Measurements from ENCODE around the gene TNS1. TPM values are rescaled to one million over a fixed set of nuclear protein-coding genes. Genes with fewer than 3 reads are reported as not detected.
A peak's percentile ranks its signal among the peaks of the same experiment; 100 is the strongest.

Gene TNS1
- total and polyA plus RNA-seq, 2 donors from 2014 or later: 44.8 to 471 TPM

- intact Hi-C loops (cut with DNase I): no loop called here
- Histone ChIP-seq H3K36me3 (ENCODE audit: control insufficient read depth in 2 of 3, insufficient read depth in 3 of 3, low read length in 3 of 3) (peaks cover 2 to 91% (median 49%) of the 10 kb centered on the region in 3 donors), H3K4me1 (ENCODE audit: control insufficient read depth in 2 of 3, insufficient read depth in 2 of 3, low read depth in 1 of 3, low read length in 3 of 3) (peaks cover 0 to 30% (median 27%) of the 10 kb centered on the region in 3 donors), H3K9me3 (ENCODE audit: control insufficient read depth in 2 of 3, insufficient read depth in 1 of 3, low read length in 3 of 3) (no peaks in the 10 kb centered on the region), H3K9ac (ENCODE audit: low read length in 3 of 3) (no peak overlapping the region), H3K27me3 (ENCODE audit: control insufficient read depth, insufficient read depth, low read length) (no peaks in the 10 kb centered on the region), H3K4me3 (ENCODE audit: low read length in 3 of 3) (no peak overlapping the region), H3K27ac (ENCODE audit: low read depth in 2 of 2, low read length in 2 of 2) (peak overlapping the region; percentile 59 to 78)
- TF ChIP-seq CTCF (IDR thresholded peaks at IDR 0.05; ENCODE audit: borderline replicate concordance, extremely low read depth, insufficient read depth): no peak
- FAIRE-seq: no peak
- peak in 1 of 5 donors; percentile 10 for DNase-seq
These were observed 127.1 kb downstream of the TNS1 start for GRCh38 chr2:217875556-217876252.

- no peak for TF ChIP-seq CTCF (IDR thresholded peaks at IDR 0.05; ENCODE audit: borderline replicate concordance, extremely low read depth, insufficient read depth)
- H3K9me3 ChIP-seq (ENCODE audit: control insufficient read depth in 2 of 3, insufficient read depth in 1 of 3, low read length in 3 of 3): no peaks in the 10 kb centered on the region
- H3K27ac ChIP-seq (ENCODE audit: low read depth in 2 of 2, low read length in 2 of 2): peak overlapping the region in 1 of 2 donors; percentile 59
- H3K4me1 ChIP-seq (ENCODE audit: control insufficient read depth in 2 of 3, insufficient read depth in 2 of 3, low read depth in 1 of 3, low read length in 3 of 3): peaks cover 0 to 30% (median 28%) of the 10 kb centered on the region in 3 donors
- DNase-seq: no peak
- no peaks in the 10 kb centered on the region for H3K27me3 ChIP-seq (ENCODE audit: control insufficient read depth, insufficient read depth, low read length)
- intact Hi-C loops (cut with DNase I): no loop called here
- no peak overlapping the region for H3K4me3 ChIP-seq (ENCODE audit: low read length in 3 of 3)
- FAIRE-seq: no peak
- peaks cover 2 to 91% (median 49%) of the 10 kb centered on the region in 3 donors for H3K36me3 ChIP-seq (ENCODE audit: control insufficient read depth in 2 of 3, insufficient read depth in 3 of 3, low read length in 3 of 3)
- no peak overlapping the region for H3K9ac ChIP-seq (ENCODE audit: low read length in 3 of 3)
These were observed 127.7 kb downstream of the TNS1 start for GRCh38 chr2:217875138-217875537.

- Histone ChIP-seq H3K36me3 (ENCODE audit: control insufficient read depth in 2 of 3, insufficient read depth in 3 of 3, low read length in 3 of 3) (peaks cover 2 to 94% (median 54%) of the 10 kb centered on the region in 3 donors), H3K4me3 (ENCODE audit: low read length in 3 of 3) (no peak overlapping the region), H3K27me3 (ENCODE audit: control insufficient read depth, insufficient read depth, low read length) (no peaks in the 10 kb centered on the region), H3K9ac (ENCODE audit: low read length in 3 of 3) (no peak overlapping the region), H3K9me3 (ENCODE audit: control insufficient read depth in 2 of 3, insufficient read depth in 1 of 3, low read length in 3 of 3) (no peaks in the 10 kb centered on the region), H3K27ac (ENCODE audit: low read depth in 2 of 2, low read length in 2 of 2) (no peak overlapping the region), H3K4me1 (ENCODE audit: control insufficient read depth in 2 of 3, insufficient read depth in 2 of 3, low read depth in 1 of 3, low read length in 3 of 3) (peaks cover 0 to 30% (median 28%) of the 10 kb centered on the region in 3 donors)
- FAIRE-seq (no peak), DNase-seq (no peak)
- TF ChIP-seq CTCF (IDR thresholded peaks at IDR 0.05; ENCODE audit: borderline replicate concordance, extremely low read depth, insufficient read depth): no peak
- intact Hi-C loops (cut with DNase I): no loop called here
These were observed 129.4 kb downstream of the TNS1 start for GRCh38 chr2:217873371-217873770.
